ENCODE data around the gene LIG4. TPM values are rescaled to one million over a fixed set of nuclear protein-coding genes. Genes with fewer than 3 reads are reported as not detected.
"Not testable (repeated sequence)": the region's sequence is repeated elsewhere in the genome, so short reads cannot be mapped to it uniquely, and the experiment has no call there.

Gene LIG4
- total and polyA plus RNA-seq, 2 experiments from 2014 or later: 5.3 to 19.2 TPM

DNA sequence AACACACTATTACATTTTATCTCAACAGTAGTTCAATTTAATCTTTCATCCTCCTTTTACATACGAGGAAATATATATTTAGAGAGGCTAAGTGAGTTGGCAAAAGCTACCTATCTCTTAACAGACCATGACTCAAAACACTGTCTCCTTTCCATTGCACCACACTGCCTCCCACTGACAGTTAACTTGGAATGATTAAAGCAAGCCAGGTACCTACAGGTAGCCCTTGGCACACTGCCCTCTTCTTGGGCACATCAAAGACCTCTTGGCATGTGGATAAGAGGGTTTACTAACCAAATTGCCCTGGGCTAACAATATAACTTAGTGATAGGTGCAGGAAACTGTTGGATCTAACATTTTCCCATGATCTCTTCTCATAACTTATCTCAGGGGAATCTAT is 4.7 kb upstream of the LIG4 start:
- H3K4me3 ChIP-seq: no peak overlapping the region
- H2AFZ ChIP-seq: no peak overlapping the region
- H3K9me3 ChIP-seq (ENCODE audit: low read depth): no peaks in the 10 kb centered on the region
- peak; percentile 32 for DNase-seq (ENCODE audit: low spot score)
- 65% methylated on average over 1 of the region's 1 CpG for WGBS (ENCODE audit: low lambda C conversion rate, missing lambda C conversion rate)
- peaks cover 83% of the 10 kb centered on the region for H3K79me2 ChIP-seq
- peaks cover 24% of the 10 kb centered on the region for H3K4me1 ChIP-seq (ENCODE audit: insufficient read depth)
- H3K9me2 ChIP-seq (replicated peaks; ENCODE audit: insufficient read depth): no peaks in the 10 kb centered on the region
- H3K36me3 ChIP-seq (replicated peaks; ENCODE audit: insufficient read depth, low read depth): no peaks in the 10 kb centered on the region
- H4K20me1 ChIP-seq (ENCODE audit: insufficient read depth, poor library complexity, severe bottlenecking): peaks cover 9% of the 10 kb centered on the region
- no peak for TF ChIP-seq EZH2 (IDR thresholded peaks at IDR 0.05; ENCODE audit: borderline replicate concordance)
- TF ChIP-seq, protein P1, sequence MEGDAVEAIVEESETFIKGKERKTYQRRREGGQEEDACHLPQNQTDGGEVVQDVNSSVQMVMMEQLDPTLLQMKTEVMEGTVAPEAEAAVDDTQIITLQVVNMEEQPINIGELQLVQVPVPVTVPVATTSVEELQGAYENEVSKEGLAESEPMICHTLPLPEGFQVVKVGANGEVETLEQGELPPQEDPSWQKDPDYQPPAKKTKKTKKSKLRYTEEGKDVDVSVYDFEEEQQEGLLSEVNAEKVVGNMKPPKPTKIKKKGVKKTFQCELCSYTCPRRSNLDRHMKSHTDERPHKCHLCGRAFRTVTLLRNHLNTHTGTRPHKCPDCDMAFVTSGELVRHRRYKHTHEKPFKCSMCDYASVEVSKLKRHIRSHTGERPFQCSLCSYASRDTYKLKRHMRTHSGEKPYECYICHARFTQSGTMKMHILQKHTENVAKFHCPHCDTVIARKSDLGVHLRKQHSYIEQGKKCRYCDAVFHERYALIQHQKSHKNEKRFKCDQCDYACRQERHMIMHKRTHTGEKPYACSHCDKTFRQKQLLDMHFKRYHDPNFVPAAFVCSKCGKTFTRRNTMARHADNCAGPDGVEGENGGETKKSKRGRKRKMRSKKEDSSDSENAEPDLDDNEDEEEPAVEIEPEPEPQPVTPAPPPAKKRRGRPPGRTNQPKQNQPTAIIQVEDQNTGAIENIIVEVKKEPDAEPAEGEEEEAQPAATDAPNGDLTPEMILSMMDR (IDR thresholded peaks at IDR 0.05; ENCODE audit: poor library complexity): peak; percentile 15
- no peak for TF ChIP-seq EZH2phosphoT487 (IDR thresholded peaks at IDR 0.05; ENCODE audit: low read depth, severe bottlenecking, unreplicated experiment)
- peak overlapping the region; percentile 86 for H3K4me2 ChIP-seq
- no peaks in the 10 kb centered on the region for H3K27me3 ChIP-seq
- H3K27ac ChIP-seq: no peak overlapping the region

DNA sequence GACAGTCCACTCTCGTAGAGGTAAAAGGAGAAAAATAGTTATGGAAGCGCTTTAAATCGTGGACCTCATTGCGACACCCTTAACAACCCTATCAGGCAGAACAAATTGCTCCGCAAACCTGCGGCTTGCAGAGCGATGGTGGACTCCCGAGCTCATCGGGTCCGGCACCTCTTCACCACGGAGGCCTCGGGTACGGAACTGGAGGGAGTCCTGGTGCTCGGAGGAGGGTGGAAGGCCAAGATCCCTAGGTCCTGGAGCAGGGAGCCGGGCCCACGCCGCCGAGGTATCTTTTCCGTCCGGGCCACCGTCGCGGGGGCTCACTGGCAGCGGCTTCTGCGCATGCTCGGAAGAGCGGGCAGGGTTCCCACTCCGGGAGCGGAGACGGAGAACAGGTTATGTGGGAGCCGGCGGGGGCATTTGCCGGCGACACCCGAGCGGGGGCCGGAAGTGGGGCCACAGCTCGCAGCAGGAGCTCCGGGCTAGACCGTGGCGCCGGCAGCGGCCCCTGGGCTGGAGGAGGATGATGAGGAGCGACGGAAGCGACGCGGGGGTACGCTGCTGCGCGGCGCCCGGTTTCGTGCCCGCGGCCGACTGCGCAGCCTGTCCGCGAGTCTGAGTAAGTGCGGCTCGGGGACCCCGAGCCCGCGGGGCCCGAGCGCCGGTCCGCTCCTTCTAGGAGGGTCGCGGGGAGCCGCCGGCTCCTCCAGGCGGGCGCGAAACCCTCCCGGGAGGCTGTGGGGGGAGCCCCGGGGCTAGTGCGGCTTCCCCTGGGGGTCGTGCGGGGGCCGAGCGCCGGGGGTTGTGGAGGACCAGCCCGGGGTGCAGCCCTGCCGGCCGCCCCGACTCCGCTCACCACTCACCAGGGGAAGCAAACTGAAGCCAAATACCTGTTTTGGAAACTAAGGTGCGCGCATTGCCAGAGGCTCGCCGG is 3.0 kb upstream of the LIG4 start, which contains the start of gene ABHD13:
TSS of gene ABHD13 (plus strand) at position 349 of the 931 bp plus-strand sequence. CDS start 10,827 bp downstream, outside the sequence.
- Histone ChIP-seq H3K27ac (peak within 1 kb of the TSS; percentile 96), H3K4me1 (ENCODE audit: insufficient read depth) (peaks cover 22% of the 10 kb centered on the region), H2AFZ (peak within 1 kb of the TSS; percentile 98), H3K79me2 (peaks cover 66% of the 10 kb centered on the region), H3K9me2 (replicated peaks; ENCODE audit: insufficient read depth) (no peaks in the 10 kb centered on the region), H3K9me3 (ENCODE audit: low read depth) (no peaks in the 10 kb centered on the region), H3K27me3 (no peaks in the 10 kb centered on the region), H3K4me2 (peak within 1 kb of the TSS; percentile 86), H3K4me3 (peak within 1 kb of the TSS; percentile 94), H4K20me1 (ENCODE audit: insufficient read depth, poor library complexity, severe bottlenecking) (peaks cover 9% of the 10 kb centered on the region), H3K36me3 (replicated peaks; ENCODE audit: insufficient read depth, low read depth) (no peaks in the 10 kb centered on the region)
- no peak for TF ChIP-seq EZH2 (IDR thresholded peaks at IDR 0.05; ENCODE audit: borderline replicate concordance)
- TF ChIP-seq, protein P1 (IDR thresholded peaks at IDR 0.05; ENCODE audit: poor library complexity): no peak
- no peak for TF ChIP-seq EZH2phosphoT487 (IDR thresholded peaks at IDR 0.05; ENCODE audit: low read depth, severe bottlenecking, unreplicated experiment)
- peak; percentile 96 for DNase-seq (ENCODE audit: low spot score)
- WGBS (ENCODE audit: low lambda C conversion rate, missing lambda C conversion rate): 1% methylated on average over 53 of the region's 93 CpGs

DNA sequence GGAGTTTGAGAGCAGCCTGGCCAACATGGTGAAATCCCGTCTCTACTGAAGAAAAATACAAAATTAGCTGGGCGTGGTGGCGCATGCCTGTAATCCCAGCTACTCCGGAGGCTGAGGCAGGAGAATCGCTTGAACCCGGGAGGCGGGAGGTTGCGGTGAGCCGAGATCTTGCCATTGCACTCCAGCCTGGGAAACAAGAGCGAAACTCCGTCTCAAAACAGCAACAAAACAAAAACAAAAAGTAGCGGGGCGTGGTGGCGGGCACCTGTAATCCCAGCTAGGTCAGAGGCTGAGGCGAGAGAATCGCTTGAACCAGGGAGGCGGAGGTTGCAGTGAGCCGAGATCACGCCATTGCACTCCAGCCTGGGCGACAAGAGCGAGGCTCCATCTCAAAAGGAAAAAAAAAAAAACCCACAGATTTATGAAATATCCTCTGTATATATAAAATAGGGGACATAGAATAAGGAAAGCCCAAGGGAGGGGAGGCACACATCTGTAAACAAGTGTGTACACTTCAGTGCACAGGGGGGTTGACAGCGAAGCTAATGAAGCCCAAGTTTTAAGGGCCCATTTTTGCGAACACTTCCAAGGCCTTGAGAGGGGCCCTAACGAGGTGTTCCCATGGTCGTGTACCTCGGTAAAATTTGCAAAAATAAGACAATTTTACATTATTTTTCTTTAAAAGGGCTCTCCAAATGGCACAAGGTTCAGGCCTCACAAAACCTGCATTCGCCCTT is 2.1 kb upstream of the LIG4 start:
- not testable (repeated sequence) for H3K9me2 ChIP-seq (replicated peaks; ENCODE audit: insufficient read depth); H3K36me3 ChIP-seq (replicated peaks; ENCODE audit: insufficient read depth, low read depth); H3K9me3 ChIP-seq (ENCODE audit: low read depth); H3K27me3 ChIP-seq; DNase-seq (ENCODE audit: low spot score); H4K20me1 ChIP-seq (ENCODE audit: insufficient read depth, poor library complexity, severe bottlenecking)
- Histone ChIP-seq H3K79me2 (peaks cover 57% of the 10 kb centered on the region), H3K4me1 (ENCODE audit: insufficient read depth) (peaks cover 22% of the 10 kb centered on the region), H3K4me3 (peak overlapping the region; percentile 94), H3K4me2 (peak overlapping the region; percentile 85), H3K27ac (peak overlapping the region; percentile 96), H2AFZ (peak overlapping the region; percentile 92)
- 80% methylated on average over 27 of the region's 27 CpGs for WGBS (ENCODE audit: low lambda C conversion rate, missing lambda C conversion rate)

Measured in hepatocyte (in vitro differentiated cells).